ENCODE data around the gene TXLNG.

DNA sequence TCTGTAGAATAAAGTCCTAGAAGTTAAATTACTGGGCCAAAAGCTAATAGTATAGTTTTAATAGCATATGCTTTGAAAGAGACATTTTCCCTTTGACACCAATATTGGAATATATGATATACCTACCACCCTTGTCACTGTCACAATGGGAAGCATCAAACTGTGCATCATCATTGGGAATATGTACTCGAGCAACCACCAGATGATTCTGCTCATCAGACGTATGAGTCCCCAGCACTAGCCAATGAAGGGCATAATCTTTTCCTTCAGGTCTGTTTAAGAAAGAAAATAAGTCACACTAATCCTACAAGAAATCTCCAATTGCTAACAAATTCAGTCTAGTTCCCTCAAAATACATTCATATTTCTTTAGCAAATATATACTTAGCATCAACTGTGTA, 76.6 kb downstream of the TXLNG start:
- TF ChIP-seq MXI1 (IDR thresholded peaks at IDR 0.05; ENCODE audit: low read depth, low read length) (no peak), RAD21 (IDR thresholded peaks at IDR 0.05; ENCODE audit: low read length) (no peak), CHD2 (IDR thresholded peaks at IDR 0.05; ENCODE audit: low read length, partially characterized antibody) (no peak)
- TF ChIP-seq, protein P1, sequence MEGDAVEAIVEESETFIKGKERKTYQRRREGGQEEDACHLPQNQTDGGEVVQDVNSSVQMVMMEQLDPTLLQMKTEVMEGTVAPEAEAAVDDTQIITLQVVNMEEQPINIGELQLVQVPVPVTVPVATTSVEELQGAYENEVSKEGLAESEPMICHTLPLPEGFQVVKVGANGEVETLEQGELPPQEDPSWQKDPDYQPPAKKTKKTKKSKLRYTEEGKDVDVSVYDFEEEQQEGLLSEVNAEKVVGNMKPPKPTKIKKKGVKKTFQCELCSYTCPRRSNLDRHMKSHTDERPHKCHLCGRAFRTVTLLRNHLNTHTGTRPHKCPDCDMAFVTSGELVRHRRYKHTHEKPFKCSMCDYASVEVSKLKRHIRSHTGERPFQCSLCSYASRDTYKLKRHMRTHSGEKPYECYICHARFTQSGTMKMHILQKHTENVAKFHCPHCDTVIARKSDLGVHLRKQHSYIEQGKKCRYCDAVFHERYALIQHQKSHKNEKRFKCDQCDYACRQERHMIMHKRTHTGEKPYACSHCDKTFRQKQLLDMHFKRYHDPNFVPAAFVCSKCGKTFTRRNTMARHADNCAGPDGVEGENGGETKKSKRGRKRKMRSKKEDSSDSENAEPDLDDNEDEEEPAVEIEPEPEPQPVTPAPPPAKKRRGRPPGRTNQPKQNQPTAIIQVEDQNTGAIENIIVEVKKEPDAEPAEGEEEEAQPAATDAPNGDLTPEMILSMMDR (IDR thresholded peaks at IDR 0.05), result no peak
- TF ChIP-seq, protein P2, sequence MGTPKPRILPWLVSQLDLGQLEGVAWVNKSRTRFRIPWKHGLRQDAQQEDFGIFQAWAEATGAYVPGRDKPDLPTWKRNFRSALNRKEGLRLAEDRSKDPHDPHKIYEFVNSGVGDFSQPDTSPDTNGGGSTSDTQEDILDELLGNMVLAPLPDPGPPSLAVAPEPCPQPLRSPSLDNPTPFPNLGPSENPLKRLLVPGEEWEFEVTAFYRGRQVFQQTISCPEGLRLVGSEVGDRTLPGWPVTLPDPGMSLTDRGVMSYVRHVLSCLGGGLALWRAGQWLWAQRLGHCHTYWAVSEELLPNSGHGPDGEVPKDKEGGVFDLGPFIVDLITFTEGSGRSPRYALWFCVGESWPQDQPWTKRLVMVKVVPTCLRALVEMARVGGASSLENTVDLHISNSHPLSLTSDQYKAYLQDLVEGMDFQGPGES (IDR thresholded peaks at IDR 0.05; ENCODE audit: low read depth, low read length), result no peak
